Gastroesophageal sphincter (tissue), 4 donors: ENCODE measurements around the gene PTPN12. TPM values are rescaled to one million over a fixed set of nuclear protein-coding genes. Genes with fewer than 3 reads are reported as not detected.
A peak's percentile ranks its signal among the peaks of the same experiment; 100 is the strongest.
"Not testable (repeated sequence)": the region's sequence is repeated elsewhere in the genome, so short reads cannot be mapped to it uniquely, and the experiment has no call there.

Source experiments
- ATAC-seq: fragments of 150-250 bp; one replicate; pipeline ENCODE4 v1.9.1; 2016; ENCODE audit warnings: mild to moderate bottlenecking, moderate library complexity
- H3K27ac ChIP-seq, 4 donors: fragments of 200-600 bp; sonication (generic) in 3 of 4; 1 replicate in 3 of 4; 2 replicates in 1 of 4; pipeline ENCODE4 v1.5.1; 2016 to 2019
- H3K27me3 ChIP-seq: fragments of 200-600 bp; sonication (generic); one replicate; pipeline ENCODE4 v1.5.1; 2019
- H3K36me3 ChIP-seq, 2 donors: fragments of 200-600 bp; sonication (generic); one replicate each; pipeline ENCODE4 v1.5.1; 2019; ENCODE audit warnings: control low read depth in 1 of 2
- H3K4me1 ChIP-seq, 3 donors: fragments of 200-600 bp; sonication (generic); 1 replicate in 2 of 3; 2 replicates in 1 of 3; pipeline ENCODE4 v1.5.1; 2016 to 2019; ENCODE audit warnings: control low read depth in 2 of 3
- H3K4me3 ChIP-seq, 2 donors: fragments of 200-600 bp; sonication (generic); one replicate each; pipeline ENCODE4 v1.5.1; 2019; ENCODE audit warnings: mild to moderate bottlenecking in 1 of 2, moderate library complexity in 1 of 2
- H3K9me3 ChIP-seq, 3 donors: fragments of 200-600 bp; sonication (generic); one replicate each; pipeline ENCODE4 v1.5.1; 2017 to 2019; ENCODE audit warnings: control low read depth in 2 of 3
- EP300 ChIP-seq: sonication (generic); formaldehyde crosslinking; IDR thresholded peaks from one replicate; pipeline ENCODE4 v1.6.1; 2017; ENCODE audit warnings: antibody characterized with exemption, mild to moderate bottlenecking
- POLR2A ChIP-seq, 2 donors: fragments of 450-650 bp; IDR thresholded peaks; one replicate each; pipeline ENCODE4 v1.6.1; 2017; ENCODE audit warnings: antibody characterized with exemption in 2 of 2, mild to moderate bottlenecking in 2 of 2, moderate library complexity in 1 of 2
- POLR2AphosphoS5 ChIP-seq: sonication (generic); formaldehyde crosslinking; IDR thresholded peaks from one replicate; pipeline ENCODE4 v1.6.1; 2017; ENCODE audit warnings: antibody characterized with exemption
- WGBS, 2 donors: methylation state at CpG; one replicate each; pipeline ENCODE4 v1.1.5; 2018; ENCODE audit warnings: low coverage in 1 of 2; 5-methylcytosine and 5-hydroxymethylcytosine counted together
- total RNA-seq, 4 donors: library from RNA; depleted of rRNA; stranded (reverse); fragments of >200 nt; gene quantifications; one replicate each; pipeline ENCODE4 v1.1.0, GENCODE V29; 2016
- TF ChIP-seq, protein P1 (sequence below), 4 experiments: fragments of 200-600 bp in 2 of 4; fragments of 450-650 bp in 2 of 4; sonication (generic) in 1 of 4; IDR thresholded peaks; one replicate each; pipeline ENCODE4 v1.5.1; 2017 to 2019; ENCODE audit warnings: antibody characterized with exemption in 4 of 4, mild to moderate bottlenecking in 2 of 4, moderate library complexity in 2 of 4

Gene PTPN12
- total RNA-seq, 4 donors from 2014 or later, result 87.1 to 147 (median 100) TPM

DNA sequence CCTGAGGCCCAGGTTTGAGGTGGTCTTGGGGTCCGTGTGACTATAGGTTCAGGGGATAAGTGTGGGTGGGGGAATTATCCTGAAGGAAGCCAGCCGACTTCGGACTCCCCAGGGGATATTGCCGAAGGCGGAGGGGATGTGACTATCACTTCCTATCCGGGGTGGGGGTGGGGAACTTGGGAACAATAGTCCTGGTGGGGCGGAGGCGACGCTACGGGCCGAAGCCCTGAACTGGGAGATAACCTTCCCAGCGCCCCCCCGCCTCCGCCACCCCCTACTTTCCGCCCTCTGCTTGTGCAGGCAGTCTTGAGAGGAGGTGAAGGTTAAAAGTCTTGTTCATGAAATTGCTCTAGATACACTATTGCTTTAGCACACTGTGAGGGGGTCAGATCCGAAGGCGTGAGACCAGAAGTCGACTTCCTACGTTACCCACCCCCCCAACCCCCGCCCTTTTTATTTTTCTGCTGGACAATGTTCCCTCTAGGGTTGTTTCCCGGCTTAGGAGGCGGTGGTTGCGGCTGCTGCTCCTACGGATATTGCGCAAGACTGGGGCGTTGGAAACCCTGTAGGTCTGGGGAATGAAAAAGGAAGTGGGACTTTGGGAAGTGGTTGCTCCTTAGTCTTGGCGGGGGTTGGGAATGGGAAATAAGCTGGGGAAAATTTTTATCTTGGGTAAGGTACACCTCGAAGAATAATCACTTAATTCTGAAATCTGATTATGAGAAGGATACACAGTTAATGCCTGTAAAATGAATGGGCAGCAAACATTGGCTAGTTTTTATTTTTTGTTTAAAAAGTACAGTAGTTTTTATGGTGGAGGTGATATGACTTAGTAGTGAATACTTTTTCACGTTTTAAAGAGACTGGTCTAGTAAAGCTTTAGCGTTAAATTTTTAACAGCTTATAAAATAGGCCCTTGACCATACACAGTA lies 1.5 kb downstream of the PTPN12 start:
- H3K27ac ChIP-seq, result peak overlapping the region; percentile 81 to 99 (median 96)
- H3K4me1 ChIP-seq, result peaks cover 0 to 54% (median 17%) of the 10 kb centered on the region in 3 donors
- ATAC-seq, result peak; percentile 55
- no peaks in the 10 kb centered on the region for H3K9me3 ChIP-seq
- 0 to 1% methylated on average over 4 to 15 of the region's 30 CpGs for WGBS, 2 donors
- TF ChIP-seq, protein P1, sequence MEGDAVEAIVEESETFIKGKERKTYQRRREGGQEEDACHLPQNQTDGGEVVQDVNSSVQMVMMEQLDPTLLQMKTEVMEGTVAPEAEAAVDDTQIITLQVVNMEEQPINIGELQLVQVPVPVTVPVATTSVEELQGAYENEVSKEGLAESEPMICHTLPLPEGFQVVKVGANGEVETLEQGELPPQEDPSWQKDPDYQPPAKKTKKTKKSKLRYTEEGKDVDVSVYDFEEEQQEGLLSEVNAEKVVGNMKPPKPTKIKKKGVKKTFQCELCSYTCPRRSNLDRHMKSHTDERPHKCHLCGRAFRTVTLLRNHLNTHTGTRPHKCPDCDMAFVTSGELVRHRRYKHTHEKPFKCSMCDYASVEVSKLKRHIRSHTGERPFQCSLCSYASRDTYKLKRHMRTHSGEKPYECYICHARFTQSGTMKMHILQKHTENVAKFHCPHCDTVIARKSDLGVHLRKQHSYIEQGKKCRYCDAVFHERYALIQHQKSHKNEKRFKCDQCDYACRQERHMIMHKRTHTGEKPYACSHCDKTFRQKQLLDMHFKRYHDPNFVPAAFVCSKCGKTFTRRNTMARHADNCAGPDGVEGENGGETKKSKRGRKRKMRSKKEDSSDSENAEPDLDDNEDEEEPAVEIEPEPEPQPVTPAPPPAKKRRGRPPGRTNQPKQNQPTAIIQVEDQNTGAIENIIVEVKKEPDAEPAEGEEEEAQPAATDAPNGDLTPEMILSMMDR (IDR thresholded peaks at IDR 0.05), result no peak
- TF ChIP-seq POLR2AphosphoS5, result peak; percentile 84
- H3K27me3 ChIP-seq, result no peaks in the 10 kb centered on the region
- peak overlapping the region; percentile 80 to 99 for H3K4me3 ChIP-seq
- H3K36me3 ChIP-seq, result no peaks in the 10 kb centered on the region

DNA sequence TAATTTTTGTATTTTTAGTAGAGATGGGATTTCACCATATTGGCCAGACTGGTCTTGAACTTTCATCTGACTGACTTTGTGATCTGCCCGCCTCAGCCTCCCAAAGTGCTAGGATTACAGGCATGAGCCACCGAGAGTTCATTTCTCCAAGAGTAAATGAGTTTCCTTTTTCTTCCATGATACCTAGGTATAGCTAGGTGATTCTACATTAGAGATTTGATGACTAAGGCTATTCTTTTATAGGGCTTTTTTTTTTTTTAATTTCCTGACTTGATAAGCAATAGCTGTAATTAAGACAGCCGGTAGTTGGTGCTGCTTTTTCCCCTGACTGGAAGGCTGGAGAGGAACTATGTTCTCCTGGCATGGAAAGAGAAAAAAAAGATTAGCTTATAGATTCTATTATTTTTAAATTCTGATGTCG lies 3.3 kb downstream of the PTPN12 start:
- WGBS, 2 donors, result 74 to 83% methylated on average over 3 to 4 of the region's 4 CpGs
- peak overlapping the region in 1 of 2 donors; percentile 99 for H3K4me3 ChIP-seq
- H3K27me3 ChIP-seq, result no peaks in the 10 kb centered on the region
- H3K36me3 ChIP-seq, result no peaks in the 10 kb centered on the region
- H3K9me3 ChIP-seq, result no peaks in the 10 kb centered on the region
- peaks cover 3 to 71% (median 17%) of the 10 kb centered on the region in 3 donors for H3K4me1 ChIP-seq
- TF ChIP-seq, protein P1 (IDR thresholded peaks at IDR 0.05), result no peak
- TF ChIP-seq POLR2A (IDR thresholded peaks at IDR 0.05) (no peak), POLR2AphosphoS5 (no peak), EP300 (no peak)
- ATAC-seq, result no peak
- peak overlapping the region in 1 of 4 donors; percentile 19 for H3K27ac ChIP-seq

DNA sequence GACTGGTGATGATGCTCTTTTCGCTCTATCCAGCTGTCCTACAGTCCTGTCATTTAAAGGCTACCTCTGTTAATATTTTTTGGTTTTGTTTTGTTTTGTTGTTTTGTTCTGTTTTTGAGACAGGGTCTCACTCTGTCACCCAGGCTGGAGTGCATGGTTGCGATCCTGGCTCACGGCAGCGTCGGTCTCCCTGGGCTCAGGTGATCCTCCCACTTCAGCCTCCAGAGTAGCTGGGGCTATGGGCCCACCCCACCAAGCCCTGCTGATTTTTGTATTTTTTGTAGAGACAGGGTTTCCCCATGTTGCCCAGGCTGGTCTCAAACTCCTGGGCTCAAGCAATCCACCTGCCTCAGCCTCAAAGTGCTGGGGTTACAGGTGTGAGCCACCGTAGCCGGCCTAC lies 3.9 kb downstream of the PTPN12 start:
- peak overlapping the region in 1 of 4 donors; percentile 19 for H3K27ac ChIP-seq
- H3K9me3 ChIP-seq, H3K4me3 ChIP-seq, ATAC-seq, H3K36me3 ChIP-seq, H3K27me3 ChIP-seq: not testable (repeated sequence)
- peaks cover 3 to 71% (median 17%) of the 10 kb centered on the region in 3 donors for H3K4me1 ChIP-seq
- 88 to 93% methylated on average over 3 of the region's 7 CpGs for WGBS, 2 donors

DNA sequence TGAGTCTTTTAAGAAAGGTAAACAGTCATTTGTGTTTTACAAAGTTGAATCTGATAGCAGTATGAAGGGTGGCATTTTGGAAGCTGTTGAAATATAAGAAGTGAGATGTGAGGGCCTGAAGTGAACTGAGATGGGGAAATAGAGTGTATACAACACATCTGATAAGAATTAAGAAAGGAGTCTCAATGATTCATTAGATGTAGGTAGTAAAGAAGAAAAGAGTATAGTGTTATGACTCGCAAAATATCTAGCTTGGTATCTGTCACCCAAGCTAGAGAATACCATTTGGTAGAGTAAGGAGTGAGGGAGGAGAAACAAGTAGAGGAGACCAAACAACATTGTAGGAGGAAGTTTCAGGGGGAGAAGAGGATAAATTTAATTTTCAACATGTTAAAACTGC lies 5.3 kb downstream of the PTPN12 start:
- H3K27me3 ChIP-seq, result no peaks in the 10 kb centered on the region
- TF ChIP-seq POLR2AphosphoS5 (no peak), EP300 (no peak), POLR2A (IDR thresholded peaks at IDR 0.05) (no peak)
- TF ChIP-seq, protein P1 (IDR thresholded peaks at IDR 0.05), result no peak
- peak overlapping the region in 1 of 4 donors; percentile 5 for H3K27ac ChIP-seq
- H3K9me3 ChIP-seq, result no peaks in the 10 kb centered on the region
- peaks cover 3 to 81% (median 17%) of the 10 kb centered on the region in 3 donors for H3K4me1 ChIP-seq
- no peak overlapping the region for H3K4me3 ChIP-seq
- H3K36me3 ChIP-seq, result no peaks in the 10 kb centered on the region
- 47 to 67% methylated on average over 1 of the region's 1 CpG for WGBS, 2 donors
- no peak for ATAC-seq

DNA sequence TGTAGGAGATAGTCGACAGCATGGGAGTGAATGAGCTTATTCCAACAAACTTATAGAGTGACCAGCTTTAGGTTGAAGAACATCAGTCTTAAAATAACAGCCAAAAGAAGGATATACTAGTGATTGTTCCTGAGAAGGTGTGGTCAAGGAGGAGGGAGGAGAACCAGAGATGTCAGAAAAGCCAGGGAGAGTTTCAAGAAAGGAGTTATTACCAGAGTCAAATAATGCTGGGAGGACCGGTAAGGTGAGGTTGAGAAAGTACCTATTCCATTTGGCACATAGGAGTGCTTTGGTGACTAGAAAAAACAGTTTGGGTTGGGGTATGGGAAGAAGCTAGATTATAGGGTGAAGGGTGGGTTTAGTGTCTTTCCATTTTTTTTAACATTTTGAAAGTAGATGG lies 5.8 kb downstream of the PTPN12 start:
- no peak overlapping the region for H3K4me3 ChIP-seq
- ATAC-seq, result no peak
- no peak overlapping the region for H3K27ac ChIP-seq
- H3K4me1 ChIP-seq, result peaks cover 3 to 86% (median 17%) of the 10 kb centered on the region in 3 donors
- TF ChIP-seq POLR2AphosphoS5 (no peak), POLR2A (IDR thresholded peaks at IDR 0.05) (no peak), EP300 (no peak)
- TF ChIP-seq, protein P1 (IDR thresholded peaks at IDR 0.05), result no peak
- no peaks in the 10 kb centered on the region for H3K9me3 ChIP-seq
- no peaks in the 10 kb centered on the region for H3K36me3 ChIP-seq
- WGBS, 2 donors, result 30 to 46% methylated on average over 2 of the region's 2 CpGs
- H3K27me3 ChIP-seq, result no peaks in the 10 kb centered on the region
